ENCODE data around the gene BLVRB. TPM values are rescaled to one million over a fixed set of nuclear protein-coding genes. Genes with fewer than 3 reads are reported as not detected.
A peak's percentile ranks its signal among the peaks of the same experiment; 100 is the strongest.

The BLVRB gene
- total RNA-seq, 1 experiment from 2014 or later: 246 TPM

GRCh38 chr19:40421993-40422747 is 43.4 kb downstream of the BLVRB start:
- ATAC-seq: no peak
- Histone ChIP-seq H2AFZ (ENCODE audit: low read length) (no peak overlapping the region), H3K4me1 (ENCODE audit: insufficient read depth, low read length) (peaks cover 12% of the 10 kb centered on the region), H3K36me3 (ENCODE audit: low read depth, low read length) (peaks cover 8% of the 10 kb centered on the region; the same call in 1 of the 2 replicates), H3K4me3 (ENCODE audit: low read length) (no peak overlapping the region), H3K9me2 (replicated peaks; ENCODE audit: low read length) (no peaks in the 10 kb centered on the region), H3F3A (ENCODE audit: low read length, unreplicated experiment) (no peaks in the 10 kb centered on the region), H3K27ac (ENCODE audit: low read length) (no peak overlapping the region), H3K9ac (ENCODE audit: low read length) (peak overlapping the region; percentile 75; the same call in 1 of the 2 replicates), H3K27me3 (ENCODE audit: low read length) (no peaks in the 10 kb centered on the region), H4K20me1 (ENCODE audit: low read length) (no peaks in the 10 kb centered on the region), H3K9me3 (ENCODE audit: low read length) (no peaks in the 10 kb centered on the region), H3K79me2 (ENCODE audit: low read length) (peaks cover 33% of the 10 kb centered on the region), H3K4me2 (ENCODE audit: low read length) (peak overlapping the region; percentile 90; the same call in 1 of the 2 replicates)
- intact Hi-C loops (cut with micrococcal nuclease): loop anchor here (2.0 to 5.0 kb wide), 2 partner anchors 21 to 75 kb away; partner anchors contain the start of genes C19orf47 and PLD3
- BruUV-seq (replicated peaks): no TSS peak
- ChIA-PET POLR2A (ENCODE audit: unreplicated experiment) (no interaction called here), CTCF (no interaction called here)
- no peak for DNase-seq
- TF ChIP-seq CTCF (conservative IDR thresholded peaks at IDR 0.05; ENCODE audit: low read depth, low read length): no peak

- H2AFZ ChIP-seq (ENCODE audit: low read length): peak overlapping the region; percentile 79
- intact Hi-C loops (cut with micrococcal nuclease): loop anchor here (2.0 to 5.0 kb wide), 2 partner anchors 22 to 74 kb away; partner anchors contain the start of genes C19orf47 and PLD3
Measured at GRCh38 chr19:40420766-40421765, 44.5 kb downstream of the BLVRB start.

More at GRCh38 chr19:40420766-40421765, 44.5 kb downstream of the BLVRB start:
- H3K4me3 ChIP-seq (ENCODE audit: low read length): peak overlapping the region; percentile 76
- peak; percentile 81 for TF ChIP-seq CTCF (conservative IDR thresholded peaks at IDR 0.05; ENCODE audit: low read depth, low read length)
- no peak for TF ChIP-seq EZH2 (IDR thresholded peaks at IDR 0.05; ENCODE audit: low read length, unreplicated experiment)
- H3K36me3 ChIP-seq (ENCODE audit: low read depth, low read length): peaks cover 8% of the 10 kb centered on the region; the same call in 1 of the 2 replicates
- ATAC-seq: peak; percentile 70
- H3K4me2 ChIP-seq (ENCODE audit: low read length): peak overlapping the region; percentile 90
- peak overlapping the region; percentile 70 for H3K27ac ChIP-seq (ENCODE audit: low read length)
- H4K20me1 ChIP-seq (ENCODE audit: low read length): no peaks in the 10 kb centered on the region
- no peaks in the 10 kb centered on the region for H3K9me2 ChIP-seq (replicated peaks; ENCODE audit: low read length)
- peaks cover 10% of the 10 kb centered on the region for H3K4me1 ChIP-seq (ENCODE audit: insufficient read depth, low read length)
- H3K9me3 ChIP-seq (ENCODE audit: low read length): no peaks in the 10 kb centered on the region
- peak overlapping the region; percentile 75 for H3K9ac ChIP-seq (ENCODE audit: low read length)
- CTCF ChIA-PET: interaction anchor here (0.6 to 1.5 kb wide), 9 partner anchors 18 to 500 kb away, joined by 3 to 8 read pairs (median 4); partner anchors contain the start of genes C19orf47, PLD3 and SERTAD3
- POLR2A ChIA-PET (ENCODE audit: unreplicated experiment): interaction anchor here (0.8 to 1.0 kb wide), 2 partner anchors 12 to 45 kb away, joined by 4 to 9 read pairs; partner anchors contain the start of gene BLVRB
- H3F3A ChIP-seq (ENCODE audit: low read length, unreplicated experiment): no peaks in the 10 kb centered on the region
- no peaks in the 10 kb centered on the region for H3K27me3 ChIP-seq (ENCODE audit: low read length)
- peaks cover 33% of the 10 kb centered on the region for H3K79me2 ChIP-seq (ENCODE audit: low read length)
- DNase-seq: peak; percentile 93
- TSS peak; percentile 82 for BruUV-seq (replicated peaks)

Data from PC-3 (cell line).